Upper lobe of right lung (tissue), 1 donor: ENCODE measurements around the gene TANC2. TPM values are rescaled to one million over a fixed set of nuclear protein-coding genes. Genes with fewer than 3 reads are reported as not detected.

Source experiments
- ATAC-seq: fragments of 200-7000 bp; cut with Tn5 transposase; one replicate; pipeline ENCODE4 v1.9.1; 2020; ENCODE audit warnings: mild to moderate bottlenecking, moderate library complexity
- DNase-seq: peaks from one replicate; pipeline ENCODE4 v3.0.0-alpha.2; 2020
- H3K27ac ChIP-seq: fragments of 200-600 bp; one replicate; pipeline ENCODE4 v1.8.0; 2022
- H3K27me3 ChIP-seq: fragments of 200-600 bp; one replicate; pipeline ENCODE4 v1.8.0; 2022; ENCODE audit warnings: mild to moderate bottlenecking
- H3K36me3 ChIP-seq: fragments of 200-600 bp; one replicate; pipeline ENCODE4 v1.8.0; 2022
- H3K4me1 ChIP-seq: fragments of 200-600 bp; one replicate; pipeline ENCODE4 v1.8.0; 2022
- H3K4me3 ChIP-seq: fragments of 200-600 bp; one replicate; pipeline ENCODE4 v1.8.0; 2022; ENCODE audit warnings: mild to moderate bottlenecking
- H3K9me3 ChIP-seq: fragments of 200-600 bp; one replicate; pipeline ENCODE4 v1.8.0; 2022
- CTCF ChIP-seq: fragments of 200-600 bp; IDR thresholded peaks from one replicate; pipeline ENCODE4 v1.8.0; 2022; ENCODE audit warnings: antibody characterized with exemption
- intact Hi-C: fragments of 100-400 bp; cut with DNase I; formaldehyde crosslinking; loops from one replicate; pipeline ENCODE4 v1.11.0; 2022
- total RNA-seq: library from RNA; stranded (reverse); fragmentation: NEBNext Ultra II Directional; extraction: Animal tissue kit (Norgen Biotek cat#: 25700); gene quantifications from one replicate; pipeline ENCODE4 v1.2.1, GENCODE V29; 2021
- donor health status: DM: no; HTN: yes; CAD: no; lungs with severe emphysema.

The TANC2 gene
- total RNA-seq, 1 donor from 2014 or later: 114 TPM

GRCh38 chr17:62996221-62996620, 30.2 kb downstream of the TANC2 start:
- no peak for TF ChIP-seq CTCF
- Histone ChIP-seq H3K4me1 (peaks cover 10% of the 10 kb centered on the region), H3K27ac (no peak overlapping the region), H3K4me3 (no peak overlapping the region), H3K27me3 (no peaks in the 10 kb centered on the region), H3K9me3 (no peaks in the 10 kb centered on the region), H3K36me3 (no peaks in the 10 kb centered on the region)
- no peak for ATAC-seq
- DNase-seq: no peak
- intact Hi-C loops: no loop called here

GRCh38 chr17:62998166-62998565, 32.1 kb downstream of the TANC2 start:
- intact Hi-C loops: no loop called here
- Histone ChIP-seq H3K27me3 (no peaks in the 10 kb centered on the region), H3K36me3 (no peaks in the 10 kb centered on the region), H3K4me3 (no peak overlapping the region), H3K27ac (no peak overlapping the region), H3K4me1 (peaks cover 10% of the 10 kb centered on the region), H3K9me3 (no peaks in the 10 kb centered on the region)
- DNase-seq (no peak), ATAC-seq (no peak)
- no peak for TF ChIP-seq CTCF

- no peak for ATAC-seq
- no peaks in the 10 kb centered on the region for H3K36me3 ChIP-seq
- no peak overlapping the region for H3K27ac ChIP-seq
- TF ChIP-seq CTCF: no peak
- intact Hi-C loops: no loop called here
- H3K4me3 ChIP-seq: no peak overlapping the region
- no peaks in the 10 kb centered on the region for H3K9me3 ChIP-seq
- H3K27me3 ChIP-seq: no peaks in the 10 kb centered on the region
- H3K4me1 ChIP-seq: peaks cover 10% of the 10 kb centered on the region
- no peak for DNase-seq
Measured at GRCh38 chr17:62998665-62999393, 32.8 kb downstream of the TANC2 start.

- no peaks in the 10 kb centered on the region for H3K36me3 ChIP-seq
- H3K27ac ChIP-seq: no peak overlapping the region
- no peak overlapping the region for H3K4me3 ChIP-seq
- ATAC-seq (no peak), DNase-seq (no peak)
- peaks cover 10% of the 10 kb centered on the region for H3K4me1 ChIP-seq
- H3K27me3 ChIP-seq: no peaks in the 10 kb centered on the region
- H3K9me3 ChIP-seq: no peaks in the 10 kb centered on the region
- intact Hi-C loops: no loop called here
- TF ChIP-seq CTCF: no peak
Measured at GRCh38 chr17:62999736-63000135, 33.7 kb downstream of the TANC2 start.

- no peaks in the 10 kb centered on the region for H3K4me1 ChIP-seq
- DNase-seq: no peak
- TF ChIP-seq CTCF: no peak
- H3K36me3 ChIP-seq: no peaks in the 10 kb centered on the region
- H3K27me3 ChIP-seq: no peaks in the 10 kb centered on the region
- no peak overlapping the region for H3K4me3 ChIP-seq
- H3K27ac ChIP-seq: no peak overlapping the region
- ATAC-seq: no peak
- intact Hi-C loops: no loop called here
- H3K9me3 ChIP-seq: no peaks in the 10 kb centered on the region
Measured at GRCh38 chr17:63001689-63002394, 35.8 kb downstream of the TANC2 start.
